GM21528 (cell line): ENCODE measurements around the gene AJAP1.
"Not testable (repeated sequence)": the region's sequence is repeated elsewhere in the genome, so short reads cannot be mapped to it uniquely, and the experiment has no call there.

ENCODE experiments used
- ATAC-seq: cut with Tn5 transposase; IDR thresholded peaks from one replicate; pipeline ENCODE4 v1.9.1; 2021; ENCODE audit warnings: mild to moderate bottlenecking, moderate library complexity; ENCODE audit not compliant: unreplicated experiment, low FRiP score

AJAP1 gene

DNA sequence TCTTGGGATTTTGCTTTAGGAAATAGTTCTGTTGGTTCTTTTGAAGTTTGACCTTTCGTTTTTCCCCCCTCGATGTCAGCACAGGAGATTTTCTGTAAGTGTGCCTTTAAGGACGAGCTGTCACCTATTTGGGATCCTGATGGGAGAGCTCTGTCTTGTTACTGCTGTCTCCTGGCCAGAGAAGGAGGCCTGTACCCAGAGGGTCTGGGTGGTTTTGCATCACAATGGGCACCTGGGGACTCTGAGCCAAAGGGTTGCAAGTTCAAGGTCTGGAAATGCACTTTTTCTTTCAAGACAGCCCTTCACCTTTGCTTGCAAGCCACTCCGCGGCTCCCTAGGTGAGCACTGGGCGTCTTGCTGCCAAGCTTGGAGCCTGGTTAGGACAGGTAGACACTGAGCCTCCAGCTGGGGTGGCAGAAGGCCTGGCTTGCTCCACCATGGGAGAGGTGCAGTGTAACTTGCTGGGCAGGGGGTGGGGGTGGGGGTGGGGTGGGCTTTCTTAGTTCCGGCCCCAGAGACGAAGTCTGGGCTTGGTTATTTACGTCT, 2.9 kb downstream of the AJAP1 start:
- ATAC-seq = no peak

DNA sequence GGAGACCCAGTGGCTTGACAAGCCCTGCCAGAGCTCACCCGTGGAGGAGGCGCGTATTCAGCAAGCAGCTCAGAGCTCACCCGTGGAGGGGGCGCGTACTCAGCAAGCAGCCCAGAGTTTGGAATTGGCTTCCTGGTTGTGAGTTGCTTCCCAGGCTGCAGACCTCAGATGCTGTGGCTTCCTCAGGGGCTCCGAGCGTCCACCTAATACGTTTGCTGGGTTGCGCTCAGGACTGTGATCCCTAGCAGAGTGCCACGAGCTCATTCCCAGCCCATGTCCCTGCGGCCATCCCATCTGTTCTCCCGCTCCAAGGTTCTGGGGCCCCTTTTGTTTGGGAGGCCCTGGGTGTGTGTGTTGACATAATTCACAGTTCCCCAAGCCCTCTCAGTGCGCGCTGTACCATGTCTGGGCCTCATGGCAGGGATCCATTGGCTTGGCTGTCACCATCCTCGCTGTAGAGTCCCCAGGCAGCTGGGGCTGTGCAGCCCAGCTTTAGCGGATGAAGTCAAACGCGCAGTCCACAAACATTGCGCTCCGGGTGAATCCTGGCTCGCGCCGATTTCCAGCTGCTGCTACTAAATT, 3.6 kb downstream of the AJAP1 start:
- no peak for ATAC-seq

DNA sequence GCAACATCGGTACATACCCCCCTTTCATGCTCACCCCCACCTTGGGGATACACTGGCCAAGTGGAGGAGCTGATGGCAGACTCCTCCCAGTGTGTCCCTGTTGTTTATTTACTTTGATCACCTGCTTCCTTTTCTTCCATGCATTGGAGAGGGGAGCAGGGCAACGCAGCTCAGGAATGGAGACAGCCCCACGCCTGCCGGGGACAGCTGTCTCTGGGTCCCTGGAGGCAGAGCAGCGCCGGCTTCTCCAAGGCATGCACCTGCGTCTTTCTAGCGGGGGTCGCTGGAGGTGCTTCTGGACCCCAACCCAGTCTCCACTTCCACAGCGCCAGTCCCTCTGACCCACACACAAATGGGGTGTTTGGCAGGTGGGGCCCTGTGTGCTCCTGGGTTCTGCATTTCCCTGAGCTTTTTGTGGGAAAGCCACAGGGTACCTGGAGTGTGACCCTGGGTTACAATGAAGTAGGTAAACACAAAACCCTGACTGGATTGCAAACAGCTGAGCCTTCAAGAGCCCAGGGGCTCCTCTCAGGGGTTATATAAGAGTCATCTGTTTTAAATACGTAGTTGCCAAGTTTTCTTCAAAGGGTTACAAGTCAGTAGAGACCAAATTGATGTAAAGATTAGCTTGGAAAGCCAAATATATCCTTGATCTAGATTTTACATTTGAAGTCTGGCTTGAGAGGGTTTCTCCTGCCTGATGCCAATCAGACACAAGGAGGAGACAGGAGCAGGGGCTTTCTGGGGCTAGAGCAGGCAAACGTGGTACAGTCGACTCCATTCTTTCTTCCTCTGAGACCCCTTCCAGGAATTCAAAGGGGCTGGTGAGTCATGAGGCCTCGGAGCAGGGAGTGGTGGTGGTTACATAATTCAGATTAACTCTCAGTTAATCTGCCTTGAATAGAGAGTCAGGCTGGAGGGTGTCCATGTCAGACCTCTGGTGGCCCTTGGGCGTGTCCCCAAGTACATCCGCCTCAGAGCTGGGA, 4.5 kb downstream of the AJAP1 start:
- no peak for ATAC-seq

DNA sequence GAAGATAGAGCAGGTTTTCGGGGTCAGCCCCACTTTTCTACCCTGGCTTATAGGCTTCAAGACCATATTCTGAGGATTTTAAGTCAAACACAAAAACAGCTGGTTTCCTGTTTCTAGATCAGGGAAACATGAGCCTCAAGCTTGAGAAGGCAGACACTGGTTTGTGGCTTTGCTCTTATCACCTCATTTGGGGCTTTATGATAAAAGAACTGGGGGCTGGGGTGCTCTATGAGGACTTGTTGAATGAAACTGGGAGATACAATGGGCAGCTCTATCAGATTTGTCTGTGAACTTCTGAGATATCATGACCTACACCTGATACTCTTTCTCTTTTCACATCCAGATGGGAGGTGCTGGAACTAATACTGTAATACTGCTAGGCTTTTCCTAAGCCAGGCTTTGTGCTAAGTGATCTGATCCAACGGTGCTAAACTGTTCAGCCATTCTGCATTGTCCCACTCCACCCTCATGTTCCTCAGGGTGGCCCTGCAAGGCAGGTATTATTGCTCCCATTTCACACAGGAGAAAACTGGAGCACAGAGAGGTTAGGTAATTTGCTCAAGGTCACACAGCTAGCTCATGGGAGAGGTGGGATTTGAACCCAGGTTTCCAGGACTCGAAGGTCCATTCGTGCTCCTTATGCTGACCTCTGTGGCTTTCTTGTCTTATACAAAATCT, 6.6 kb downstream of the AJAP1 start:
- ATAC-seq = no peak

DNA sequence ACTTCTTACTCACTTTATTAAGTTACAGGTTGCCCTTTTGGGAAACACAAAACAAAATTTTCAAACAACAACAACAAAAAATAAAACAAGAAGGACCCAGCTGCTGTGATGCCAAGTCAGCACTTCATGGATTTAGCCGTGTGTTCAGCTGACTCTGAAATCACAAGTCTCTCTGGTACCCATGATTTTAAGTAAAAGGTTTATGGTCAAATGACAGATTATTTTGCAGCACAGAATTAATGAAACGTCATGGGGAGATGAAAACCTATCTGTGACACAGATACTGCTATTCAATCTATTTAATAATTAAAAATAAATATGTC, 7.1 kb downstream of the AJAP1 start:
- ATAC-seq = no peak

DNA sequence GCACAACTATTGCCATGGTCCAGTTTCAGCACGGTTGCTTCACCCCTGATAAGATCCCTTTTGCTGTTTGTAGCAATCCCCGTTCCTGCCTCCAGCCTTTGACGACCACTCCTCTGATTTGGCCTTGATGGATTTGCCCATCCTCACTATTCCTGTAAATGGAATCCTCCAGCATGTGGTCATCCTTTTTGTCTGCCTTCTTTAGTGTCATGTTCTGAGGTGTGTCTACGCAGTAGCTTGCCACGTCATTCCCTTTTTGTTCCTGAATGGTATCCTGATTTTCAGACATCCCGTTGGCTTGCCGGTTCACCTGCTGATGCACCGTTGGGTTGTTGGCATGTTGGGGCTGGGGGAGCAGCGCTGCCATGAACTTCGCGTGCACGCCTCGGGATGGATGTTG, 7.8 kb downstream of the AJAP1 start:
- no peak for ATAC-seq

DNA sequence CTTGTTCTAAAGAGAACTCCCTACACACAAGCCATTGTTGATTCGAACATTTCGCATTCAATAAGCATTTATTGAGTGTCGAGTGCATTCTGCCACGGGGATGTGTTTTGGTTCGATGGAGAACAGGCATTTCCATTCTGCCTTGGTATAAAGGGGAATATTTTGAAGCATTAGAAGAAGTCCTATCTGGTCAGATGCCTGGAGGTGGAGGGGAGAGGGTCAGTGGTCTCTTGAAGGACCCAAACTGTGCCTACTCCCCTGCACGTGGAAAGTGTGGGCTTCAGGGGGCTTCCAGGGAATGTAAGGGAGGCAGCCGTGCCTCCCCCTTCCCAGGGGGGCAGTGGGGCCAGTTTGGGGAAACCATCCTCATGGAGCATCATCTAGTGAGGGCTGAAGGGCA, 8.3 kb downstream of the AJAP1 start:
- no peak for ATAC-seq

DNA sequence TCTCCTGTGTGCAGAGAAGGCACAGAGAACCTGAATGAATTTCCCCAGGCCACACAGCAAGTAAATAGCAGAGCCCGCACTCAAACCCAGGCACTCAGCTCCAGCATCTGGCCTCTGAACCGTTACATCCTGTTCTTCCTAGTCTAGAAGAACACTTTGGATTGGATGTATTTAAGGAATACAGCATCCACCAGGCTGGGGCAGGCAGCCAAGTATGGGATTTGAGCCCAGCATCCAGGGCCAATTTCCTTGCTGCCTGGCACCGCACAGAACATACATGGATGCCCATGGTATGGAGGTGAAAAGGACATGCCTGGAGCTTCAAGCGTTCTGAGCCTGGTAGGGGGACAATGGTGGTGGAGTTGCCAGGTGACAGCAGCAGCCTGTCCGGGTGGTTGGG, 9.7 kb downstream of the AJAP1 start:
- ATAC-seq = no peak

DNA sequence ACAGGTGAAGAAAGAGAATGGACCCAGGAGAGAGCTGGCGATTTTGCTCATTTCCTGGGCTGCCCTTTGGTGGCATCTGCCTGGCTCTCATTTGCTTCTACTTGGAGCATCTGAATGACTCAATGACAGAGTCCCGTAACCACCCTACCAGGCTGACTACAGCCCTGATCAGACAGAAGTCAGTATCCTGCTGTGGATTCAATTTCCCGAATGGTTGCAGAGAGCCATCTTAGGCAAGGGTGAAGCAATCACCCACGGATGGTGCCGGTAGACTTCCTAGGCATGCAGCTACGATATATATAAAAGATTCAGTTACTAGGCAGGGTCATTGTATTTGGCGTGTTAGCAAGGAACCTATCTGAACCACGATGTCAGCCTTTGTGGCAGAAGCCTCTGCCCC, 10.2 kb downstream of the AJAP1 start:
- no peak for ATAC-seq

DNA sequence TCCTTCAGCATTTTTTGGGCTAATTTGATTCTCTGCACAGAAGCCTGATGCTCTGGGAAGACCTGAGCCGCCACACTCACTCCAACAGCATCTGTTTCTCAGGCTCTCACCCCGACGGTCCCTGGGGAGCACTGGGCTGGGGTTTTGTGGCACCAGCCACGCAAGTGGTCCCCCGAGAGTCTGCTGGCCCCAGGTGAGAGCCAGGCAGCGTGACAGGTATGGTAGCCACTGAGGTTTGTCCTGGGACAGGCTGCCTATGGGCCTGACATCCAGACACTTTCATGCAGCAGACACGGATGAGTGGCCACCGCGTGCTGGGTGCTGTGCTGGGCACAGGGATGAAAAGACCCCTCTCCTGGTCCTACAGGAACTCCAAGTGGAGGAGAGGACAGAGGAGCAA, 11.0 kb downstream of the AJAP1 start:
- ATAC-seq = no peak

DNA sequence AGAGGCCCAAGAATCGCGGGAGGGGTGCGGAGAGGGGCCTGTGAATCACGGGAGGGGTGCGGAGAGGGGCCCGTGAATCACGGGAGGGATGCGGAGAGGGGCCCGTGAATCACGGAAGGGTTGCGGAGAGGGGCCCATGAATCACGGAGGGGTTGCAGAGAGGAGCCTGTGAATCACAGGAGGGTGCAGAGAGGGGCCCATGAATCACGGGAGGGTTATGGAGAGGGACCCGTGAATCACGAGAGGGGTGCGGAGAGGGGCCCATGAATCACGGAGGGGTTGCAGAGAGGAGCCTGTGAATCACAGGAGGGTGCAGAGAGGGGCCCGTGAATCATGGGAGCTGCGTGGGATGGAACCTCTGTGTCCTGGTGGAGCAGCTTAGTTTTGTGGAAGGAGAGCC, 12.3 kb downstream of the AJAP1 start:
- ATAC-seq = not testable (repeated sequence)

DNA sequence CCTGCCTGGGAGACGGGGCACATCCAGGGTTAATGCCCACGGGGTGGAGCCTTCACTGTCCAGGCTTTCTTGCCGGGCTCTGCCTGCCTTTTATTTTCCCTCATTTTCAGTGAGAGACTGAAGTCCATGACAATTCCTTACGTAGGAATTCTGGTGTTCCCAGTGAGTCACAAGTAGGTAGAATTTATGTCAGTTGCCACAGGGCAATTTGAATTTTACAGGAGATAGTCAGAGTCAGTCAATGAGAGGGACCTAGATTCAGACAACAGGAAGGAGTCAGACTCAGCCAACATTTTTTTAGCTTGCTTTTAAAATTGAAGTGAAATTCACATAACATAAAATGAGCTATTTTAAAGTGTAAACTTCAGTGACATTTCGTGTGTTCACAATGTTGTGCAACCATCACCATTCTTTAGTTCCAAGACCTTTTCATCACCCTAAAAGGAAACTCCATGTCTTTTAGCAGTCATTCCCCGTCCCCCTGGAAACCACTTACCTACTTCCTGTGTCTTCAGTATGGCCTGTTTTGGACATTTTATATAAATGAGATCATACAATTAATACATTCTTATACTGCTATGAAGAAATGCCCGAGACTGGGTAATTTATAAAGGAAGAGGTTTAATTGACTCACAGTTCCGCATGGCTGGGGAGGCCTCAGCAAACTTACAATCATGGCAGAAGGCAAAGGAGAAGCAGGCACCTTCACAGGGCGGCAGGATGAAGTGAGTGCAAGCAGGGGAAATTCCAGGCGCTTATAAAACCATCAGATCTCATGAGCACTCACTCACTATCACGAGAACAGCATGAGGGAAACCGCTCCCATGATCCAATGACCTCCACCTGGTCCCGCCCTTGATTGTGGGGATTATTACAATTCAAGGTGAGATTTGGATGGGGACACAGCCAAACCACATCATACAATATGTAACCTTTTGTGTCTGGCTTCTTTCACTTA, 14.6 kb downstream of the AJAP1 start:
- ATAC-seq = no peak

DNA sequence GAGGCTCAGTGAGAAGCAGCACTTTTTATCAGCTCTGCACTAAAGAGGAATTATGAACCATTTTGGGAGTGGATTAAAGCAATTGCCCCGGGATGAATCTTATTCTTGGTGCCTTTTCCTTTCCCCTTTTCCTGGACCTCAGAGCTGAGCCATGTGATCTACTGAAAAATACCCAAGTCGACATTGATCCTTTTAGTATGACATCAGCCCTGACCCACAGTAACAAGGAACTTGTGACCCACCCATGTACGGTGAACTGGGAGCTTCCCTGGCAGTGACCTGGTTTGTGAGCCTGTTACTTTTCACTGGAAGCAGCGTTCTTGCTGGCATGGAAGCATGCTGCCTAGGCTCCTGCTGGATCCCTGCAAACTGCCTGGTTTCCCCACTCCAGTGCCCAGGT, 15.9 kb downstream of the AJAP1 start:
- ATAC-seq = no peak

DNA sequence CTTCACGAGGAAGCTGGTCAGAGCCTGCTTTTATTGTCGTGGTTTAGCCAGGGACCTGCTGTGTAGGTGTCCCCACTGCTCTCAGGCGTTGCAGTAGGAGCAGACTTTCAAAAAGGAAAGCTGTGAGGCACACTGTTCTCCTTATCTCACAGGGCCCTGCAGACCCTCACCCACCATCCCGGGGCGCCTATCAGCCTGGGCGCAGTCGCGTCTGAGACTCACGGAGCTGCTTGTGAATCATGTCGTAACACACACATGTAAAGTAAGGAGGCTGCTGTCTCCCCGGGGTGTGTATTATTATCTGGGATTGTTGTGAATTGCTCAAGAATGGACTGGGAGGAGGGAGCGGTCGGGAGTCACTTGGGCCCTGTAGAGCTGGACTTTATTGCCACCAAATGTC, 17.4 kb downstream of the AJAP1 start:
- ATAC-seq = no peak

DNA sequence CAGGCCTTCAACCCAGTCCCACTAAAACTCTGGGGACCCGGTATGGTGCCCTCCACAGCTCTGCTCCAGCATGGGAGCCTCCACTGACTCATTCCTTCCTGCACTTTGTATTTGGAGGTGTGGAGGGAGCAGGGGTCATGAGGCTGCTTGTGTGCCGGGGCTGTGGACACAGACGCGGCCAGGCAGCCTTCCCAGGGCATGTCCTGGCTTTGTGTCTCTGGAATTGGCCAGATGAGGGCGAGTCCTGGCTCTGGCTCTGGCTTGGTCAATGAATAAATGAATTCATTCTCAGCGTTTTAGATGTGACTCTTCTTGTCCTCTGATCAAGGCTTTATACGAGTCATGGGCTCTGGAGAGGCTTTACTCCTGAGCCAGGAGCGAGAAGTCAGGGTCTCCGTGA, 19.1 kb downstream of the AJAP1 start:
- ATAC-seq = no peak

DNA sequence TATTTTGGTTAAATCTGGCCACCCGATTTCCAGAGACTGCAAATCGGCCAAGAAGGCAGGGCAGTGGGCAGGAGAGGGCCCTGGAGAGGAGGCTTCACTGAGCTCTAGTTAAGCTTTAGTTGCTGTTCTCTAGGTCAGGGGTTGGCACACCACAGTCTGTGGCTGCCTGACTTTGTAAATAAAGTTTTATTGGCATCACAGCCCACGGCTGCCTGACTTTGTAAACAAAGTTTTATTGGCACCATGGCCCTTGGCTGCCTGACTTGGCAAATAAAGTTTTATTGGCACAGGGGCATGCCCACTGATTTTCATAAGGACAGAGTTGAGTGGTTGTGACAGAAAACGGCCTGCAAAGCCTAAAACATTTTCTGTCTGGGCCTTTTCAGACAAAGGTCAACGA, 19.7 kb downstream of the AJAP1 start:
- no peak for ATAC-seq

DNA sequence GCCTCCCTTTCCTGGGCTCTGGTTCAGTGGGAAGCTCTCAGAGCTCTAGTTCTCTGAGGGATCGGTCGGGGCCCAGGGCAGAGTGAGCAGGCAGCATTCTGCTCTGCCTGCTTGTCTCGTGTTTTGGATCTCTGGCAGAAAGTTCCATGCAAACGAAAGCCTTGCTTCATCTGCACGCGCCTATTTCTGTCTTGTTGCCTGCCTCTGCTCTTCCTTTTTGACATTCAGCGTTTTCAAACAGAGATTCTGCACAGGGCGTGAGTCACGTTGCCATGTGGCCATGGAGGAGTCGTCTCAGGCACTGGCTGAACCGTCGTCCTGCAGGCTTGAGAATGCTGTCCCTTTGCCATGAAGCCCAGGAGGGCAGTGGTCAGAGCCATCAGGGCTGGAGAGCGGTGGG, 20.3 kb downstream of the AJAP1 start:
- ATAC-seq = no peak

DNA sequence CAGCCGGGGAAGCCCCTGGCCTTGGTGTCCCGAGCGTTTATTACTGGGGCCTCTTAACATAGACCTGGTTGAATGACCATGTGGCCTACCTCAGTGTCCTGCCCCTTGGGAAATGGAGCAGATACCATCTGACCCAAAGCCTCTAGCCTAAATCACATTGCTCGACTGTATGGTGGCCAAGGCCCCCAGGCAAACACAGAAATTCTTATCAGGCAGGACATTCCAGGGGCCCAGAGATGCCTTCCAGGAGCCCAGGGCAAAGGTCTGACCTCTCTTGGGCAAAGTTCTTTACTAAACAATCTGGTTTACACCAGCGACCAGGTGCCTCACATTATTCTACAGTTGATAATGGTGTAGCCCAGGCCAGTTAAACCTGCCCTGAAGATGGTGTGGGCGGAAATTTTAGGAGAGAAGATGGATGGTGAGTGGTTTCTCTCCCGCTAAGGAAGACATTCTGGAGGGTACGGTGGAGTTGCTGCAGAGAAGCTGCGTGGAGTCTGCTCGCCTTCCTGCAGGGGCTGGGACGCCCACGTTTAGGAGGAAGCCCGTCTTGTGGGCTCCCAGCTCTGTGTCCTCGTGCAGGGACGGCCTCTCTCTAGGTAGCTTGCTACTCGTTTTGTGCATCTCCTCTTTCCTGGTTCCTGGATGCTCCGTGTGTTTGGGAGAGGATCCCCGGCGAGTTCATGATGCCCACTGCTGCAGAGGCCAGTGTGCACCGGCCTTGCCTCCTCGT, 21.2 kb downstream of the AJAP1 start:
- no peak for ATAC-seq

DNA sequence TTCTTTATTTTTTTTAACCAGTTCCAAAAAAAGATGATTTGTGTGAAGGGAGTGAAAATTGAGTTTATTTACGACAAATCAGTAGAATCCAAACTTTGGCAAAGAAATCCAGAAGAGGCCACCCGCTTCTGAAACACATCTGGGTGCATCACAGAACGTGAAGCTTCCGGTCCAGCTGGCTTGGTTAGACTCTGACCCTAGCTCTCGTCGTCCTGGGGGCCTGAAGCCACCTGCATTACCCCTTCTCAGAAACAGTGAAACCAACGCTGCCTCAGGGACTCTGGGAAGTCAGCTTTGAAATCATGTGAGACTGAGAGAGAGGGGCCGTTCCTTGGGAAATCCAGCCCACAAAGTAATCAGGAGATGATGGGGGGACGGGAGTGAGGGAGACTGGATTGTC, 21.8 kb downstream of the AJAP1 start:
- ATAC-seq = no peak

DNA sequence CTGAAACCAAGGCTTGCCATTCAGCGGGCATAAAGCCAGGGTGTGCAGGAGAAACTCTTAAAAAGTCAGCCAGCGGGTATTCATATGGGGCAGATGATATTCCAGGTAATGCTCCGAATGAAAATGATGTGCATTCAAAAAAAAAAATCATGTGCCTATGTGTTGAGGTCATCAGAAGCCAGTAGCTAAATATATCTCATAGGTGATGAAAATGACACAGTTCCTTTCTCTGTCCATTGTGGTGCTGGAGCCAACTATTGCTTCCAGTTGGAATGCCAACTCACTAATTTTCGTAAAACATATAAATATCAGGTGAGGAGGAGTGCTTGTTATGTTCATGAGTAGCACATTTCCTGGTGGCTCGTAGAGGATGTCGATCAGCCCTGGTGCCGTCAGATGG, 23.2 kb downstream of the AJAP1 start:
- ATAC-seq = no peak
